HPDE6-E6E7 (cell line): Measurements from ENCODE around the gene CTXN1.
"Not testable (repeated sequence)": the region's sequence is repeated elsewhere in the genome, so short reads cannot be mapped to it uniquely, and the experiment has no call there.

ENCODE experiments used
- DNase-seq: peaks from one replicate; pipeline ENCODE4 v3.0.0; 2011; ENCODE audit warnings: missing footprints; ENCODE audit errors: extremely low spot score

CTXN1 gene

GRCh38 chr19:7947939-7948338 lies 22.0 kb upstream of the CTXN1 start:
- DNase-seq = no peak

- peak; percentile 83 for DNase-seq
Measured at GRCh38 chr19:7944177-7944761, 18.3 kb upstream of the CTXN1 start.

- peak; percentile 99 for DNase-seq
Measured at GRCh38 chr19:7943444-7944176, 17.7 kb upstream of the CTXN1 start, which contains the start of gene TIMM44. Gene TIMM44, minus strand, starts transcription at chr19:7943666. Its CDS starts 15 bp downstream, at chr19:7943651.

DNA sequence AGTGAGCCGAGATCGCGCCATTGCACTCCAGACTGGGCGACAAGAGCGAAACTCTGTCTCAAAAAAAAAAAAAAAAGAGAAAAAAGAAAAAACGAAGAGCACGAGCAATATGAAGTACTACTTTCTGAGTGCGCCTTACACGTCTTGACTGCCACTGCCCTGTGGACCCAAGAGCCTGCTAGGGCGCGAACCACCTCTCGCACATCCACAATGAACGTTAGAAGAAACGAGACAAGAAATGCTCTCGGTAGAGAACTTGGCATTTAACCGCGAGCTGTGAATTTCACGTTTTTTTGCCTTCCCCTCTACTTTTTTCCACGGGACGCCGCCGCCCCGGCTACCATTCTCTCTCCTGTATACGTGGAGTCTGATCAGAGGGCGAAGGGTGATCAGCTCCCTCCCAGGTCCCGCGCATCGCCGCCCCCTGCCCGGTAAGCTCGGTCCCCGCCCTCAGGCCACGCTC lies 17.1 kb upstream of the CTXN1 start:
- no peak for DNase-seq

DNA sequence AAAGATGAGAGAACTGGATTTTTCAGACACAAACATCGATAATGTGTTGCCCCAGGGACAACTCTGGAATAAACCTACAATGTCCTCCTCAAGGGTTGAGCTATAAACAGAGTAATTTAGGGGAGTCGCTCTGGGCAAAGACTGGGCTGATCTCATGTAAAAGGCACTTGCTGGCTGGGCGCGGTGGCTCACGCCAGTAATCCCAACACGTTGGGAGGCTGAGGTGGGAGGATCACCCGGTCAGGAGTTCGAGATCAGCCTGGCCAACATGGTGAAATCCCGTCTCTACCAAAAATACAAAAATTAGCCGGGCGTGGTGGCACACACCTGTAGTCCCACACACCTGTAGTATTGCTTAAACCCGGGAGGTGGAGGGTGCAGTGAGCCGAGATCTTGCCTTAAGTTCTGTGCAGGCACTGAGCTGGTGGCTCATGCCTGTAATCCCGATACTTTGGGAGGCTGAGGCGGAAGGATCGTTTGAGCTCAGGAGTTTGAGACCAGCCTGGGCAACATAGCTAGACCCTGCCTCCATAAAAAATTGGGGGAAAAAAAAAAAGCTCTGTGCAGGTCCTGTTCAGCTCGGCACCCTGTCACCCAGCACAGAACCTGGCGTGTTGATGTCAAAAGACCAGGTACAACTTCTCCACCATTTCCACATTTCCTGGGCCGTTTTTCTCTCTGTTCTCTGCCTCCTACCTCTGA lies 16.1 kb upstream of the CTXN1 start:
- DNase-seq = no peak

- no peak for DNase-seq
Measured at GRCh38 chr19:7940841-7941240, 14.9 kb upstream of the CTXN1 start.

DNA sequence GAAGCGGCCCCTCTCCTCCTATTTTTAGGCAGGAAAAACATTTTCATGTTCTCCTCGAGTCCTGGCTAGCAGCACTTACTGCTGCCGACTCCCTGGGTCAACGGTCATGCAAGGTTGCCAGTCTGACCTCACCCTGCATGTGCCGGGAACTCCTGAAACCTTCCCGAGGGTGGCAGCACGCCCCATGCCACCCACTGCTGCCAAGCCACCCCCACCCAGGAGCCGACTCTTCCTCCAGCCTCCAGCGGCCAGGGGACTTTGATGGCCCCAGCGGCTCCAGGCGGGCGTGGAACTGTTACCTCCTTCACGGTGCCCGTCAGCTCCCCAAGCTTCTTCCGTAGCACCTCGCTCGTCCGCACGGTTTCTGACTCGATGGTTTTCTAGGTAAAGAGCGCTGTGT lies 8.8 kb upstream of the CTXN1 start:
- DNase-seq = no peak

GRCh38 chr19:7933828-7934725 lies 8.1 kb upstream of the CTXN1 start:
- DNase-seq = no peak

DNA sequence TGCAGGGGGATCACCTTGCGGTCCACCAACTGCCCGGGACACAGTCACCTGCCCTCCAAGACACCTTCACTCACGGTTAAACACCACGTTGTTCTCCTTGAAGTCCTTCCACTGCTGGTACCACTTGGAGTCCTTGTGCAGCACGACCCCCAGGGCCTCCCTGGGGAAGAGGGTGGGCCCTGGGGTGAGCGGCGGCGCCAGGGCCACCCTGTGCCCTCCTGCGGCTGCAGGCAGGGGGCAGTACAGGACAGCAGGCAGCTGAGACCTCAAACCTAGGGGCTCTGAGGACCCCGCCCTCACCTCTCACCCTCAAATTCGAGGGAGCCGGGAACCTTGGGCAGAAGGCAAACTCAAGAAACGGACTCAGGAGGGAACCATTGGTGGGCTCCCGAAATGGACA lies 7.5 kb upstream of the CTXN1 start:
- DNase-seq = no peak

DNA sequence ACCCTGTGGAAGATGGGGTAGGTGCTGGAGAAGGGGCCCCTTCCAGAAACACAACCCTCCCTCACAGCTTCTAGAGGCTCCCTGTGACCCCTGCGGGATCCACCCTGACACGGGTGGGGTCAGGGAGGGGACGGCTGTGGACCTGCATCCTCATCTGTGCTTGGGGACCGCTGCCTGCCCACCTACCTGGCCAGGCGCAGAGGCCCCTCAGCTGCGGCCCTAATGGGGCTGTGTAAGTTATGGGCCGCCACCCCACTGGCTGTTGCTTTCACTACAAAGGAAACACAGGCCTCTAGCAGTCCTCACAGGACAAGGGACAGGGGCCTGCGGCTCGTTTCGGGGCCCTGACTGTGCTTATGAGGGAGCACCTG lies 7.0 kb upstream of the CTXN1 start:
- DNase-seq = no peak

DNA sequence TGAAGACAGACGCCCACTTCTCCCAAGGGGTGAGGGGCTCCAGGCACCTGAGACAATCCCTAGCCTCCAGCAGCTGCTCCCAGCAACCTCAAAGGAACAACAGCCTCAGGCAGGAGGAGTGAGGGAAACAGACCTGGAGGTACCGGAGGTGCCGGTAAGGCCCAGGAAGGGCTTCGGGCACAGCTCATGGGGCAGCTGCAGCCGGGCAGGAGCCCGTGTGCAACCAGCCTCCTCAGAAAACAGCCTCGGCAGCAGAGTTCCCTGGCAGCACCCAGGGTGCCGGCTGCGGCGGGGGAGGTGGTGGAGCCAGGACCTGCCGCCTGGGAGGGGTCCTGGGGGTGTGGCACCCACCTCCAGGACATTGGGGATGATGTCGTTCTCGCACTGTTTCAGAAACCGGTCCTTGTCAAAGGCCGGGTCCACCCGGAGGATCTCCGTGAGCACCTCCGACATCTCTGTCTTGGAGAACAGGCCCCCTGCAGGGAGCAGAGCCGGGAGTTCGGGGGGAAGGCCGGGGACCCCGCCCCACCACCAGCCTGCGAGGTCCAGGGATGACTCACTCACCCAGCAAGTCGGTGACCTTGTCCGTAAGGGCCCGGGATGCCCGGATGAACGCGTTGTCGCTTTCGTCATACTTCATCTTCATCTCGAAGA lies 6.5 kb upstream of the CTXN1 start:
- no peak for DNase-seq

DNA sequence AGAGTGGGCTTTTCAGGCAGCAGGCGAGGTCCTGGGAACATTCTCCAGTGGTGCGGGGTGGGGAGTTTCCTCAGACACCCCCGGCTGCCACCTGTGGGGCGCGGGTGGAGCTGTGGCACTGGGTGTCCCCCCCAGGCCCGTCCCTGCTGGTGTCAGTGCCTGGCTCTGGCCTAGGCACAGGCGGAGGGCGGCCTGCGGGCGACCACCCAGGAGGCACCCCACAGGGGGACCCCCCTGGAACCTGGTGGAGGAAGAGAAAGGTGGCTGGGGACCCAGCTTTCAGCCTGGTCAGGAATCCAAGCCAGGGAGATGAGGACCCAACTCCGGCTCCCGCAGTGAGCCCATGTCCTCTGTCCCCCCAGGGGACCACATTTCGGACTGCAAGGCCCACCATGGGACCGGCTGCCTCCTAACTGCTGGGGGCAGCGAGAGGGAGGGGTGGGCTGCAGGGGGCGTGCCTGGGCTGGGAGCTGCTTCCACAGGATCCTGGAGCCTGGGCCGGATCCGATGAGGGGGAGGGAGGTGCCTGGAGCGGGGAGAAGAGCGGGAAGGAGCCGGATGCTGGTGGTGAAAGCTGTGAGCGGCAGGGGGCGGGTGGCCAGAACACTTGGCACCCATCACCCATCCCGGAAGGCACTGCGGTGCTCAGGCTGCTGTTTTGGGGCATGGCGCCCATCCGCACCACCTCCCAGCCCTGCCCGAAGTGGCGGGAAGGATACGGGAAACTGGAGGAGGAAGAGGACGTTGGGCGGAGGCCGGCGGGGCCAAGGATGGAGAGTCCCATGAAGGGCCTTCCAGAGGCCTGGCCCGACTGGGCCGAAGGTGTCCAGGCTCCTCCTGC lies 5.5 kb upstream of the CTXN1 start:
- DNase-seq = no peak

GRCh38 chr19:7930765-7931164 lies 4.8 kb upstream of the CTXN1 start:
- no peak for DNase-seq

- not testable (repeated sequence) for DNase-seq
Measured at GRCh38 chr19:7930030-7930429, 4.1 kb upstream of the CTXN1 start.

DNA sequence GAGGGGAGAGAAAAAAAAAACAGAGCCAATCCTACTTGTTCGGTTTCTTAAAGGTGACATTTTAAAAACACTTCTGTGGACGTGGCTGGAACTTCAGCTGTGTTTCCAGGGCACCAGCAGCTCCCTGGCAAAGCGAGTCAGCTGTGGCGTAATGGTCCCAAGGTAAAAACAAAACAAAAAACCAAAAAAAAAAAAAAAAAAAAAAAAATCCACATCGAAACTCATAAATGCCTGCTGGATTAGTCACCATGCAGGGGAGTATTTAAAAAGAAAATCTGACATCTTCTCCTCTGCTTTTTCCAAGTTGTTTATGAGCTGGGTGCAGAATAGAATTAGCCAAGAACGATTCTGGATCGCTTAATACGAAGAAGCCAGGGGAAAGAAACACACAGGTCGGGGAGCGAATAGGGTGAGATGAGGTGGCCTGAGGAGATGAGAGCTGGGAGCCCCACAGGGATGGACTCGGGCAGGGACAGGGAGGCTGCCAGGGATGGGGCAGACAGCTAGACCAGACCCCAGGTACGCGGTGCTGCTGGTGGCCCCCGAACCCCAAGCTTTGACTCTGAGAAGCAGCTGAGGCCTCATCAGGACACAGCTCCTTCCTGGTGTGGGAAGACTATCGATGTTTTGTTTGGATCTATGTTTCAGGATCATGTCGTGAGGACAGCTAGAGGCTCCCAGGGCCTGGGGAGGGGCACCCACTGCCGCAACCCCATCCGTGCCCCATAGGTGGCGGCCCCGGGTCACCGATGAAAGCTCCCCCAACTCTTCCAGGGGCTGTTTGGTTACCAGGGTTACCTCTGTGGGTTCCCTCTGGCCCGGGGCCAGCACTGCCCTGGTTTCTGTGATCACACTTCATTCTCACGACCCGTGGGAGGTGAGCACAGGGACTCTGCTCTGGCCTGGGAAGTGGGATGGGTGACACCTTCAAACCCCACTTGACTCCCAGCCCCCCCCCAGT lies 3.1 kb upstream of the CTXN1 start:
- DNase-seq = no peak

- no peak for DNase-seq
Measured at GRCh38 chr19:7928334-7928706, 2.4 kb upstream of the CTXN1 start.

- no peak for DNase-seq
Measured at GRCh38 chr19:7927605-7928333, 1.8 kb upstream of the CTXN1 start.

DNA sequence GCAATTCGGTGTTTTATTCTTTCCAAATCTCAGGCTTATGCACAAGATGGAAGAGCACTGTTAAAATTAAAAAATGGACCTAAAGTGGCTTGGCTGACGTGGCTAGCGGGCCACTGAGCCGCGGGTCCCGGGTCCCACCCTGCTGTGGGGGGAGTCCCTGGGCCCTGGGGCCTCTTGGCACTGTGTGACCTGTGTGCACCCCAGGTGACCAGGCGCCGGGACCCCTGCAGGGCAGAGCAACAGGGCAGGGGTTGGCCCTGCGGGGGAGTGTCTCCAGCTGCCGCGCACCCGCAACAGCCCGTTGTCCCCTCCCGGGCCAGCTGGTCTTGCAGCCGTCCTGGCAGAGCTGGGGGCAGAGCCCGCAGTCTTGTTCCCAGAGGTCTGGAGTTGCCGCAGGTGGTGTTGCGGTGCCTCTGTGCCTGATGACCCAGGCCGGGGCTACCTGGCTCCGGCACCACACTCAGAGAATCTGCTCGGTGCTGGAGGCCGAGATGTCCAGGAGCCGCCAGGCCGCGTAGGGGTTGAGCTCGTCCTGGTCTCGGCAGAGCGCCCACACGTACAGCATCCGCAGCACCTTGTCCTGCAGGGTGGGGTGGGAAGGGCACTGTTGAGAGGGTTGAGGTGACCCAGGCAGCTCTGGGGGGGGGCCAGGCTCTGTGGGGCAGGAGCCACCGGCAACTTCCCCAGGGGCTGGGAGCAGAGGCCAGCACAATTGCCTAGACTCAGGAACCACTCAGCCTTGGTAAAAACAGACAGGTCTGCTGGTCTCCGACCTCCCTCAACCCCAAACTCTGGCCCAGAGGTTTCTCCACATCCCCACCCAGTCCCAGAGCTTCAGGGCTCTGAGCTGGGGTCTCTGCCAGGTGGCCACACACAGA lies 1.0 kb upstream of the CTXN1 start:
- DNase-seq = no peak
